ENCODE results near the gene CD300C.

The CD300C gene

GRCh38 chr17:74546586-74546985, 671 bp upstream of the CD300C start:
- Histone ChIP-seq H3F3A (ENCODE audit: insufficient read depth, low read length) (no peaks in the 10 kb centered on the region), H3K9me3 (replicated peaks; ENCODE audit: insufficient read depth, low read length) (no peaks in the 10 kb centered on the region), H2AFZ (ENCODE audit: low read length) (no peak overlapping the region), H3K27ac (ENCODE audit: low read length) (no peak overlapping the region), H3K9me2 (replicated peaks; ENCODE audit: insufficient read depth, low read length) (no peaks in the 10 kb centered on the region), H3K4me3 (ENCODE audit: low read length) (no peak overlapping the region), H3K27me3 (replicated peaks; ENCODE audit: insufficient read depth, low read length) (peaks cover 76% of the 10 kb centered on the region), H4K20me1 (ENCODE audit: insufficient read depth, low read length) (no peaks in the 10 kb centered on the region), H3K36me3 (replicated peaks; ENCODE audit: insufficient read depth, low read length) (no peaks in the 10 kb centered on the region), H3K4me1 (ENCODE audit: low read length) (no peaks in the 10 kb centered on the region), H3K79me2 (ENCODE audit: low read length) (no peaks in the 10 kb centered on the region), H3K9ac (ENCODE audit: low read length) (no peak overlapping the region), H3K4me2 (ENCODE audit: low read depth, low read length) (no peak overlapping the region)
- DNase-seq, result no peak
- TF ChIP-seq EZH2 (optimal IDR thresholded peaks at IDR 0.05; ENCODE audit: low read depth, low read length) (no peak), EZH2phosphoT487 (IDR thresholded peaks at IDR 0.05; ENCODE audit: low read length) (no peak), CTCF (IDR thresholded peaks at IDR 0.05; ENCODE audit: low read length) (no peak)

GRCh38 chr17:74544991-74545842, 698 bp downstream of the CD300C start:
- Histone ChIP-seq H2AFZ (ENCODE audit: low read length) (no peak overlapping the region), H3K79me2 (ENCODE audit: low read length) (no peaks in the 10 kb centered on the region), H3K9me2 (replicated peaks; ENCODE audit: insufficient read depth, low read length) (no peaks in the 10 kb centered on the region), H3K36me3 (replicated peaks; ENCODE audit: insufficient read depth, low read length) (no peaks in the 10 kb centered on the region), H4K20me1 (ENCODE audit: insufficient read depth, low read length) (no peaks in the 10 kb centered on the region), H3K4me3 (ENCODE audit: low read length) (no peak overlapping the region), H3F3A (ENCODE audit: insufficient read depth, low read length) (no peaks in the 10 kb centered on the region), H3K27me3 (replicated peaks; ENCODE audit: insufficient read depth, low read length) (peaks cover 78% of the 10 kb centered on the region), H3K4me2 (ENCODE audit: low read depth, low read length) (no peak overlapping the region), H3K27ac (ENCODE audit: low read length) (no peak overlapping the region), H3K9me3 (replicated peaks; ENCODE audit: insufficient read depth, low read length) (no peaks in the 10 kb centered on the region), H3K4me1 (ENCODE audit: low read length) (no peaks in the 10 kb centered on the region), H3K9ac (ENCODE audit: low read length) (no peak overlapping the region)
- DNase-seq, result no peak
- TF ChIP-seq EZH2 (optimal IDR thresholded peaks at IDR 0.05; ENCODE audit: low read depth, low read length), result no peak

GRCh38 chr17:74543891-74544760, 1.8 kb downstream of the CD300C start:
- Histone ChIP-seq H3F3A (ENCODE audit: insufficient read depth, low read length) (no peaks in the 10 kb centered on the region), H3K9me3 (replicated peaks; ENCODE audit: insufficient read depth, low read length) (no peaks in the 10 kb centered on the region), H3K4me1 (ENCODE audit: low read length) (no peaks in the 10 kb centered on the region), H2AFZ (ENCODE audit: low read length) (no peak overlapping the region), H3K79me2 (ENCODE audit: low read length) (no peaks in the 10 kb centered on the region), H3K27ac (ENCODE audit: low read length) (no peak overlapping the region), H3K9me2 (replicated peaks; ENCODE audit: insufficient read depth, low read length) (no peaks in the 10 kb centered on the region), H3K27me3 (replicated peaks; ENCODE audit: insufficient read depth, low read length) (peaks cover 78% of the 10 kb centered on the region), H3K4me2 (ENCODE audit: low read depth, low read length) (no peak overlapping the region), H4K20me1 (ENCODE audit: insufficient read depth, low read length) (no peaks in the 10 kb centered on the region), H3K4me3 (ENCODE audit: low read length) (no peak overlapping the region), H3K9ac (ENCODE audit: low read length) (no peak overlapping the region), H3K36me3 (replicated peaks; ENCODE audit: insufficient read depth, low read length) (no peaks in the 10 kb centered on the region)
- no peak for TF ChIP-seq EZH2 (optimal IDR thresholded peaks at IDR 0.05; ENCODE audit: low read depth, low read length)
- no peak for TF ChIP-seq CTCF (IDR thresholded peaks at IDR 0.05; ENCODE audit: low read length)
- no peak for TF ChIP-seq EZH2phosphoT487 (IDR thresholded peaks at IDR 0.05; ENCODE audit: low read length)
- DNase-seq, result no peak

All from MM.1S (cell line).